Activated naive CD4-positive, alpha-beta T cell treated with anti-CD3 and anti-CD28 coated beads, Interleukin-2, amount 10 ng/mL, durations not matched to agents 7 days and 5 days (primary cell): ENCODE results near the gene FAM193A.
"Not testable (repeated sequence)": the region's sequence is repeated elsewhere in the genome, so short reads cannot be mapped to it uniquely, and the experiment has no call there.

ENCODE experiments used
- CTCF ChIA-PET: fragments of 350-600 bp; sonication (Branson Sonifier 250); formaldehyde crosslinking; loops from one replicate; lab custom pipeline; 2021; ENCODE audit warnings: antibody characterized with exemption; lab: Charles Lee
- DNase-seq: peaks from one replicate; pipeline ENCODE4 v3.0.0-alpha.2; 2020
- H3K27ac Mint-ChIP-seq: one replicate; pipeline ENCODE4 v1.8.0; 2021; ENCODE audit warnings: mild to moderate bottlenecking, moderate library complexity, mixed read lengths
- H3K27me3 Mint-ChIP-seq: one replicate; pipeline ENCODE4 v1.8.0; 2021; ENCODE audit warnings: mild to moderate bottlenecking, mixed read lengths
- H3K36me3 Mint-ChIP-seq: one replicate; pipeline ENCODE4 v1.8.0; 2021; ENCODE audit warnings: mixed read lengths
- H3K4me1 Mint-ChIP-seq: one replicate; pipeline ENCODE4 v1.8.0; 2021; ENCODE audit warnings: mixed read lengths
- H3K4me3 Mint-ChIP-seq: one replicate; pipeline ENCODE4 v1.8.0; 2021; ENCODE audit warnings: mild to moderate bottlenecking, moderate library complexity, mixed read lengths
- H3K9me3 Mint-ChIP-seq: one replicate; pipeline ENCODE4 v1.8.0; 2021; ENCODE audit warnings: mixed read lengths

FAM193A gene

DNA sequence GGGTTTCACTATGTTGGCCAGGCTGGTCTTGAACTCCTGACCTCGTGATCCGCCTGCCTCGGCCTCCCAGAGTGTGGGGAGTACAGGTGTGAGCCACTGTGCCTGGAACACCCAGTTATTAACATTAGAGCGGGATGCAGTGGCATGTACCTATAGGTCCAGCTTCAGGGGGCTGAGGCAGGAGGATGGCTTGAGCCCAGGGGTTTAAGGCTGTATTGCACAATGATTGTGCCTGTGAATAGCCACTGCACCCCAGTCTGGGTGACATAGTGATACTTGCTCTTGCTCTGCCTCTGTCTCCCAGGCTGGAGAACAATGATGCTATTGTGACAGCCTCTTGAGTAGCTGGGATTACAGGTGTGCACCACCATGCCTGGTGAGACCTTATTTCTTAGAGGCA is 39.8 kb downstream of the FAM193A start:
- peaks cover 11% of the 10 kb centered on the region for H3K9me3 Mint-ChIP-seq
- H3K27me3 Mint-ChIP-seq: no peaks in the 10 kb centered on the region
- no peak overlapping the region for H3K4me3 Mint-ChIP-seq
- peaks cover 17% of the 10 kb centered on the region for H3K36me3 Mint-ChIP-seq
- H3K4me1 Mint-ChIP-seq: peaks cover 5% of the 10 kb centered on the region
- H3K27ac Mint-ChIP-seq: no peak overlapping the region
- DNase-seq: no peak
- CTCF ChIA-PET: interaction anchor here (0.6 kb wide), 1 partner anchor 401 kb away, joined by 3 read pairs; no protein-coding TSS in a partner anchor

DNA sequence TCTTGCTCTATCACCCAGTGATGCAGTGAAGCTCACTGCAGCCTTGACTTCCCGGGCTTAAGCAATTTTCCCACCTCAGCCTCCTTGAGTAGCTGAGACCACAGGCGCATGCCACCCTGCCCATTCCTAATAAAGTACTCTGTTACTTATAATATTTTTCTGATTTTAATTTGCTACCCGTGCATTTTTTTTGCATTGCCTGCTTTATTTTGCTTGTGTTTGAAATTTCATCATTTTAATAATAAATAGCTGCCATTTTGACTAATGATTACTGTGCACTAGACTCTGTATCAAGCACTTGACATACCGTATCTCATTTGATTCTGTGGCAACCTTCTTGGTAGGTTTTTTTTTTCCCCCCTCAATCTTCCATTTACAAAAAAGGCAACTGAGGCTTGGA is 41.7 kb downstream of the FAM193A start:
- CTCF ChIA-PET: no interaction called here
- Mint-ChIP-seq H3K4me1 (peaks cover 12% of the 10 kb centered on the region), H3K27me3 (no peaks in the 10 kb centered on the region), H3K27ac (no peak overlapping the region), H3K9me3 (peaks cover 11% of the 10 kb centered on the region), H3K4me3 (no peak overlapping the region), H3K36me3 (peaks cover 21% of the 10 kb centered on the region)
- DNase-seq: no peak

DNA sequence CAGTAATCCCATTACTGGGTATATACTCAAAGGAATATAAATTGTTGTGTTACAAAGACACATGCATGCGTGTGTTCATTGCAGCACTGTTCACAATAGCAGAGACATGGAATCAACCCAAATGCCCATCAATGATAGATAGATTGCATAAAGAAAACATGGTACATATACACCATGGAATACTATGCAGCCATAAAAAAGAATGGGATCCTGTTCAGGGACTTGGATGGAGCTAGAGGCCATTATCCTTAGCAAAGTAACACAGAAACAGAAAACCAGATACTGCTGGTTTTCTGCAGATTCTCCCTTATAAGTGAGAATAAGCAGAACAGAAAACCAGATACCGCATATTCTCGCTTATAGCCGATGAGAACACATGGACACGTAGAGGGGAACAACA is 43.5 kb downstream of the FAM193A start:
- Mint-ChIP-seq H3K27ac (no peak overlapping the region), H3K4me3 (no peak overlapping the region), H3K36me3 (peaks cover 21% of the 10 kb centered on the region), H3K9me3 (peaks cover 11% of the 10 kb centered on the region), H3K4me1 (peaks cover 8% of the 10 kb centered on the region), H3K27me3 (no peaks in the 10 kb centered on the region)
- no peak for DNase-seq
- CTCF ChIA-PET: no interaction called here

DNA sequence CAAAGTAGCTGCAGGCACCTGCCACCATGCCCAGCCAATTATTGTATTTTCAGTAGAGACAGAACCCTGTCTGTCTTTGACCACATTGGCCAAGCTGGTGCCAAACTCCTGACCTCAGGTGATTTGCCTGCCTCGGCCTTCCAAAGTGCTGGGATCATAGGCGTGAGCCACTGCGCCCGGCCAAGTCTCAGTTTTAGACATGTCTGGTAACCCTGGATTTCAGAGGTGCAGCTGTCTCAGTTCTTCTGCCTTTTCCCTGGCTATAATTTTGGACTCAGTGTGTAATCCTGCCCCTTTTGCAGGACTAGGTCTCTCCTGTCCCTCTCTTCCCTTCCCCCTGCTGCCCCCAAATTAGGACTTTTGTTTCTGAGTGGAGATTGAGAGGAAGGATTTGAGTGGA is 46.6 kb downstream of the FAM193A start:
- no peak for DNase-seq
- Mint-ChIP-seq H3K9me3 (peaks cover 11% of the 10 kb centered on the region), H3K4me3 (no peak overlapping the region), H3K27ac (no peak overlapping the region), H3K4me1 (peaks cover 11% of the 10 kb centered on the region), H3K27me3 (no peaks in the 10 kb centered on the region), H3K36me3 (peaks cover 17% of the 10 kb centered on the region)
- CTCF ChIA-PET: no interaction called here

DNA sequence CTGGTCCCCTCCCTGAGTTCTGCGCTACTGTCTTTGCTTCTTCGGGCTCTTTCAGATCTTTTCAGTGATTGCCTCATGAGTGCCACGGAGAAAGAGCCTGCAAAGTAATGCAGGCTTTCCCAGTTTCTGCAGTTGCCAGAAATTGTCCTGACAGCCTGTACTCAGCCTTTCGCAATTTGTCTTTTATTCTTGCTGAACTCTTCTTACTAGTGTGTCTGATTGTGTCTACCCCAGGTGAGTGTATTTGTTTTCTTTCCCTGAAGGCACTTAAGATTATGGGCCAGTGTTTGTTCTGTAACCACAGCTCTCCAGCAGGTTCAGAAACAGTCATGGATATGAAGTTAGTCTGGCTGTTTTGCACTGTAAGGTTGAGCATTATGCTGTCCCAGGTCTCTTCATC is 47.1 kb downstream of the FAM193A start:
- no peak overlapping the region for H3K27ac Mint-ChIP-seq
- no peak for DNase-seq
- H3K36me3 Mint-ChIP-seq: peaks cover 17% of the 10 kb centered on the region
- H3K9me3 Mint-ChIP-seq: peaks cover 11% of the 10 kb centered on the region
- peaks cover 11% of the 10 kb centered on the region for H3K4me1 Mint-ChIP-seq
- no peaks in the 10 kb centered on the region for H3K27me3 Mint-ChIP-seq
- CTCF ChIA-PET: no interaction called here
- no peak overlapping the region for H3K4me3 Mint-ChIP-seq

DNA sequence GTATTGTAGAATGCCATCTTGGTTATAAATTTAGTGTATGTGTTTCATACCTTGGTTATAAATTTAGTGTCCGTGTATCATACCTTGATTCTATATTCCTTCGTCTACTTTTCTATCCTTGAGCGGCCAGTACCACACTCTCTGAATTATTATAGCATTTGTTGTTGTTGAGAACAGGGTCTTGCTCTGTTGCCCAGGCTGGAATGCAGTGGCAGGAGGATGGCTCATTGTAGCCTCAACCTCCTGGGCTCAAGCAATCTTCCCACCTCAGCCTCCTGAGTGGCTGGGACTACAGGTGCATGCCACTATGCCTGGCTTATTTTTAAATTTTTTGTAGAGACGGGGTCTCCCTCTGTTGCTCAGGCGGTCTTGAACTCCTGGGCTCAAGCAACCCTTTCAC is 50.1 kb downstream of the FAM193A start:
- peaks cover 24% of the 10 kb centered on the region for H3K4me1 Mint-ChIP-seq
- DNase-seq: no peak
- no peaks in the 10 kb centered on the region for H3K9me3 Mint-ChIP-seq
- no peak overlapping the region for H3K27ac Mint-ChIP-seq
- CTCF ChIA-PET: no interaction called here
- H3K27me3 Mint-ChIP-seq: no peaks in the 10 kb centered on the region
- H3K4me3 Mint-ChIP-seq: no peak overlapping the region
- H3K36me3 Mint-ChIP-seq: peaks cover 6% of the 10 kb centered on the region

DNA sequence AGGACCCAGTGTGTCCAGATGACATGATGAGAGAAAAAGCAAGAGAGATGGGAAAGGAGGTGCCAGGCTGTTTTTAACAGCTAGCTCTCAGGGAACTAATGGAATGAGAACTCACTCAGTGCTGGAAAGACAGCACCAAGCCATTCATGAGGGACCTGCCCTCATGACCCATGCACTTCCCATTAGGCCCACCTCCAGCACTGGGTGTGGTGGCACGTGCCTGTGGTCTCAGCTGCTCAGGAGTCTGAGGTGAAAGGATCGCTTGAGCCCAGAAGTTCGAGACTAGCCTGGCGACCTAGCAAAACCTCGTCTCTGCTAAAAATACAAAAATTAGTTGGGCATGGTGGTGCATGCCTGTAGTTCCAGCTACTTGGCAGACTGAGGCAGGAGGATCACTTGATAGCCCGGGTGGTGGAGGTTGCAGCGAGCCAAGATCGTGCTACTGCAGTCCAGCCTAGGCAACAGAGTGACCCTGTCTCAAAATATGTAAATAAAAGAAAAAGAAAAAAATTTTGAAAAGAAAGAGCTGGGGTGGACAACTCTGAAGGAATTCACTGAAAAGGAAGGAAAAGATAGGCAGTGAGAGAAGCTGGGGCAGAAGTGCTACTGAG is 50.9 kb downstream of the FAM193A start:
- no peak overlapping the region for H3K4me3 Mint-ChIP-seq
- no peaks in the 10 kb centered on the region for H3K27me3 Mint-ChIP-seq
- no peaks in the 10 kb centered on the region for H3K9me3 Mint-ChIP-seq
- no peak for DNase-seq
- CTCF ChIA-PET: no interaction called here
- peaks cover 2% of the 10 kb centered on the region for H3K36me3 Mint-ChIP-seq
- H3K27ac Mint-ChIP-seq: no peak overlapping the region
- H3K4me1 Mint-ChIP-seq: peaks cover 19% of the 10 kb centered on the region

DNA sequence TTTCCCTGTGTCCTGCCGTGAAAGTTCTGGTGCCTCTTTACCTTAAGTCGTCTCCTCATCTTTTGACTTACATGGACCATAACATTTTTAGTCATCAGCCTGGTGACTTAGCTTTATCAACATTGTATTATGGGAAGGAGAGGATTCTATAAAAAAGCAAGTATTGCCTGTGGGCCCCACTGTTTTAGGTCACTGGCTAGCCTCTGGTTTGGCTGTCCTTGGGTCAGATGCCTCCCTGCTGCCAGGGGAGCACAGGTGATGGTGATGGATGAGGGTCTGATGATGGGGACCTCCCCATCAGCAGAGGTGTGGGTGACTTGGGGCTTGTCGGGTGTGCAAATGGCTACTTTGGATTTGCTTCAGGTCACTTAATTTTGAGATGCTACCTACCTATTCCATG is 51.8 kb downstream of the FAM193A start:
- H3K27ac Mint-ChIP-seq: no peak overlapping the region
- H3K4me1 Mint-ChIP-seq: peaks cover 19% of the 10 kb centered on the region

DNA sequence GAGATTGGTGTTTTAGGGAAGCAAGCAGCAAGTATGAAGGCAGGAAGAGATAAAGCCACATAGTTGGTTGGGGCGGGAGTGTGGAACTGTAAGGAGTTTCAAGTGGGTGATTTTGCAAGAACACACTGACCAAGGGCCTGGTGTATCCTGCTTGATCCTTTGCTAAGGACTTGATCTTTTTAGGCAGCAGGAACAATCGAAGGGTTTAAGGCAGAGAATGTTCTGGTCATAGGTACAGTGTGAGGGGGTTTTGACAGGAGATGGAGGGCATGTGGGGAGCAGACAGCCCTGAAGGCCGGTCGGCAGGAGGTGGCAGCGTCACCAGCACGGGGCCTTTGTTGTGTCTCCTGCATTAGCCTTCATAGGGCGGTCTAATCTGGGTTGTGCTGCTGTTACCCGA is 54.7 kb downstream of the FAM193A start:
- no peak for DNase-seq
- CTCF ChIA-PET: no interaction called here

More for the DNA sequence above, 51.8 kb downstream of the FAM193A start:
- Mint-ChIP-seq H3K27me3 (no peaks in the 10 kb centered on the region), H3K36me3 (peaks cover 2% of the 10 kb centered on the region), H3K4me3 (no peak overlapping the region), H3K9me3 (no peaks in the 10 kb centered on the region)
- no peak for DNase-seq
- CTCF ChIA-PET: no interaction called here

DNA sequence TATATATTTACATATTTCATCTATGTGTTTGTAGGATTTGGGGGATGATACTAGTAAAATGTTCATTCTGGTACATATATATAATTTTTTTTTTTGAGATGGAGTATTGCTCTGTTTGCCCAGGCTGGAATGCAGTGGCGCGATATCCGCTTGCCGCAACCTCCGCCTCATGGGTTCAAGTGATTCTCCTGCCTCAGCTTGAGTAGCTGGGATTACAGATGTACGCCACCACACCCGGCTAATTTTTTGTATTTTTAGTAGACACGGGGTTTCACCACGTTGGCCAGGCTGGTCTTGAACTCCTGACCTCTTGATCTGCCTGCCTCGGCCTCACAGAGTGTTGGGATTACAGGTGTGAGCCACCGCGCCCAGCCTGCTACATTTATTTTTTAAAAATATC is 55.6 kb downstream of the FAM193A start:
- H3K36me3 Mint-ChIP-seq, H3K27me3 Mint-ChIP-seq, H3K9me3 Mint-ChIP-seq, H3K27ac Mint-ChIP-seq, H3K4me3 Mint-ChIP-seq, DNase-seq, CTCF ChIA-PET: not testable (repeated sequence)
- H3K4me1 Mint-ChIP-seq: peaks cover 21% of the 10 kb centered on the region

More for the DNA sequence above, 54.7 kb downstream of the FAM193A start:
- H3K27ac Mint-ChIP-seq: no peak overlapping the region
- H3K4me1 Mint-ChIP-seq: peaks cover 21% of the 10 kb centered on the region
- no peaks in the 10 kb centered on the region for H3K27me3 Mint-ChIP-seq
- H3K36me3 Mint-ChIP-seq: peaks cover 1% of the 10 kb centered on the region
- no peak overlapping the region for H3K4me3 Mint-ChIP-seq
- H3K9me3 Mint-ChIP-seq: no peaks in the 10 kb centered on the region

DNA sequence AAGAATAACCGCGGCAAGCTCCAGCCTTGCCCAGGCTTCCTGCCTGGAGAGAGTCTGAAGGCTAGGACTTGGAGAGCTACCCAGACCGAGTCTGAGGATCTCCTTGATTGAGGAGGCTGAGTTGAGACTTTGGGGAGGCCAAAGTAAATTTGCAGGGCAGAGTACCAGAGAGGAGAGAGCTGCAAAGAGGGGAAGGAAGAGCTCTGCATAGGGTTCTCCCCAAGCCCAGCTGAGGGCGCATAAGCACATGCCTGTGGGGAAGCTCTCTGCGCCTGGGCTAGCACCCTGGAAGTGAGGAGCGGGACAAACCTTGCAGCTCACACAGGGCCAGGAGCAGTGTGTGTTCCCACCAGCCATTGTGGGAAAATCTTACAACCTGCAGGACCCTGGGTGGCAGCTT is 56.1 kb downstream of the FAM193A start:
- no peak overlapping the region for H3K4me3 Mint-ChIP-seq
- peaks cover 24% of the 10 kb centered on the region for H3K4me1 Mint-ChIP-seq
- no peak for DNase-seq
- peaks cover 13% of the 10 kb centered on the region for H3K36me3 Mint-ChIP-seq
- H3K27ac Mint-ChIP-seq: no peak overlapping the region
- no peaks in the 10 kb centered on the region for H3K27me3 Mint-ChIP-seq
- CTCF ChIA-PET: no interaction called here
- no peaks in the 10 kb centered on the region for H3K9me3 Mint-ChIP-seq

DNA sequence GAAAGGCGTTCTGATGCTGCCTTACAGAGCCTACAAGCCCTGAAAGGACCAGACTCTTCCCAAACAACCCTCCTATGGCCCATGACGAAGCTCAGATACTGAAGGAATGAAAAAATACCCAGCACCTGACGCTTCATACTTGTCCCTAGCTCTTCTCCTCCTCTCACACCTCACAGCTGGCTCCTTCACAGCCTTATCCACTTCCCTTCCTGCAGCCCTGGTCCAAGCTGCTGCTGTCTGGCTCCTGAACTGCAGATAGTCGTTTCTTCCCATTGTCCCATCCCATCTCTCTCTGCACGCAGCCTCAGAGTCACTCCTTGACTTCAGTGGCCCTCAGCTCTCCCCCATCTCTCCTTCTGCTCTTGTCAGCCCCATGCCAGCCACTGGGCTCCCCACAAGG is 56.6 kb downstream of the FAM193A start:
- no peak overlapping the region for H3K27ac Mint-ChIP-seq
- H3K4me3 Mint-ChIP-seq: no peak overlapping the region
- no peaks in the 10 kb centered on the region for H3K27me3 Mint-ChIP-seq
- peaks cover 15% of the 10 kb centered on the region for H3K36me3 Mint-ChIP-seq
- no peaks in the 10 kb centered on the region for H3K9me3 Mint-ChIP-seq
- CTCF ChIA-PET: no interaction called here
- no peak for DNase-seq
- H3K4me1 Mint-ChIP-seq: peaks cover 28% of the 10 kb centered on the region

DNA sequence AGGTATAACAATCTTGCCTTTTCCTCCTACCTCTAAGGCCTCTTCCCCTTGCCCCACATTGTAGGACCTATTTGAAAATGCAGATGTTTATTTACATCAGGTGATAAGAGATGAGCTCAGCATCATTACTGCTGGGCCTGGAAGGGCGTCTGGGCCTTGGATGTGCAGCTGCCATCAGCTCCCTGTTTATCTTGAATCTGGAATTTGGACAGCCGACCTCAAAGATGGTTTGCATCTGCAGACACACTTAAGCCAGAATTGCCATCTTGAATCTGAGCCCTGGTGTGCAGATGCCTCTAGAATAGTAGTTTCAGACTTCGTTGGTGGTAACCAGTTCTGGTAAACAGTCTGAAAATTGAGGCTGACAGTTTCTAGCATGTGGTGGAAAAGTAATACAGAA is 59.0 kb downstream of the FAM193A start:
- Mint-ChIP-seq H3K9me3 (no peaks in the 10 kb centered on the region), H3K27ac (no peak overlapping the region), H3K4me1 (peaks cover 41% of the 10 kb centered on the region), H3K36me3 (peaks cover 23% of the 10 kb centered on the region), H3K4me3 (no peak overlapping the region), H3K27me3 (no peaks in the 10 kb centered on the region)
- DNase-seq: no peak
- CTCF ChIA-PET: interaction anchor here (0.6 kb wide), 1 partner anchor 243 kb away, joined by 3 read pairs; no protein-coding TSS in a partner anchor

DNA sequence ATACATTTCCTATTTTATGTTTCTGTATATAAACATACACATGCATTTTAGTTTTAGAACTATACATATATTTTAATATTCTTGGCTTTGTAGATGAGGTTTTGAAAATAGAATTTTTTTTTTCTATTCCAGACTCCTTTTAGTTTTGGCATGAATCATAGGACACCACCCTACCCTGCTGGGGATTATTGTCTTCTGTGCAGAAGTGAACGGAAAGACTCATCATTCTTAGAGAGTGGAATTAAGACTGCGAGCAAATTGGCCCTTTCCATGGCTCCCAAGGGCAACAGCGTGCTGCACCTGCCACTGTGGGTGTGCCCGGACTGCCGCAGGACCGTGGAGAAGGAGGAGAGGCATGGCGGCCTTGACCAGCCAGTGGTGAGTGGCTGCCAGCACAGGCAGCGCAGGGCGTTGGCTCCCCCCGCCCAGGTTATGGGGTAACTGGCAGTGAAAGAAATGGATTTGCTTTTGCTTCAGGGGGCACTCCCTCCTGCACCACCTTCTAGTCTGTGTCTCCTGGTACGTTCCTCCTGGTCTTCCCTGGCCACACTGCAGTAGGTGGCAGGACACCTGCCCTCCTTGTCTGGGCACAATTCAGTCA is 59.6 kb downstream of the FAM193A start:
- H3K4me1 Mint-ChIP-seq: peaks cover 41% of the 10 kb centered on the region
- H3K4me3 Mint-ChIP-seq: no peak overlapping the region
- no peaks in the 10 kb centered on the region for H3K27me3 Mint-ChIP-seq
- peaks cover 26% of the 10 kb centered on the region for H3K36me3 Mint-ChIP-seq
- DNase-seq: no peak
- no peaks in the 10 kb centered on the region for H3K9me3 Mint-ChIP-seq
- H3K27ac Mint-ChIP-seq: no peak overlapping the region
- CTCF ChIA-PET: interaction anchor here (0.6 kb wide), 1 partner anchor 243 kb away, joined by 3 read pairs; no protein-coding TSS in a partner anchor

DNA sequence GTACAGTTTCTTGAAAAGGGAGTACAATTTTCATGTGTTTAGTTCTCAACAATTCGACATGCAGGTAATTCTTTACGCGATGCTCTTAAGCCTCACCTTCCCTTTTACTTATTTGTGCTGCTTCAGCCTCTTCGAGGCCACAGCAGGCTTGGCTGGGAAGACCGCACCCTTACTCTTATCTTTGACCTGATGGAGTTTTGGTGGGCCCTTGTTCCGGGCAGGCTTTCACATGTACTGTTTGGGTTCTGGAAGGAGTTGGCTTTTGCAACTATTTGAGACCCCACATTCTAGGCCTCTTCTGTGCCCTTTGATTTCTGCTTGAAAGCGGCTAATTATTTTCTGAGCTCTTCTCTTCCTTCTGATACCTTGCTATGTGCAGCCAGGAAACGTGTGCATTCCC is 60.2 kb downstream of the FAM193A start:
- H3K27ac Mint-ChIP-seq: no peak overlapping the region

More for the DNA sequence above, 60.2 kb downstream of the FAM193A start:
- no peak overlapping the region for H3K4me3 Mint-ChIP-seq
- H3K36me3 Mint-ChIP-seq: peaks cover 26% of the 10 kb centered on the region
- no peaks in the 10 kb centered on the region for H3K27me3 Mint-ChIP-seq
- CTCF ChIA-PET: no interaction called here
- no peaks in the 10 kb centered on the region for H3K9me3 Mint-ChIP-seq
- DNase-seq: no peak
- H3K4me1 Mint-ChIP-seq: peaks cover 38% of the 10 kb centered on the region
